Ovary (tissue), 3 donors: ENCODE data around the gene CD1D.

ENCODE experiments used
- CTCF ChIP-seq, 3 donors: fragments of 450-650 bp in 2 of 3; fragments of 200-600 bp in 1 of 3; IDR thresholded peaks; one replicate each; pipeline versions ENCODE4 v1.5.1 to v1.8.0; 2016 to 2022; ENCODE audit warnings: antibody characterized with exemption in 3 of 3, mild to moderate bottlenecking in 1 of 3
- EP300 ChIP-seq: sonication (generic); formaldehyde crosslinking; IDR thresholded peaks from one replicate; pipeline ENCODE4 v1.6.1; 2017; ENCODE audit warnings: antibody characterized with exemption
- POLR2A ChIP-seq: fragments of 450-650 bp; IDR thresholded peaks from one replicate; pipeline ENCODE4 v1.6.1; 2017; ENCODE audit warnings: antibody characterized with exemption, mild to moderate bottlenecking, moderate library complexity
- donor health status: DM: no; HTN: no; CAD: no.

- no peak for TF ChIP-seq CTCF (IDR thresholded peaks at IDR 0.05)
- TF ChIP-seq POLR2A = no peak
- no peak for TF ChIP-seq EP300
Observed at GRCh38 chr1:158181577-158181922, 855 bp downstream of the CD1D start.
